HEK293 (cell line): ENCODE measurements around the gene ATG10.

ENCODE experiments used
- CTCF ChIA-PET: fragments of 350-600 bp; formaldehyde crosslinking; extraction: SDS; loops from one replicate; lab custom pipeline; 2021; ENCODE audit warnings: antibody characterized with exemption; lab: Yijun Ruan, JAX
- POLR2A ChIA-PET: fragments of 300-600 bp; formaldehyde crosslinking; extraction: SDS; loops from one replicate; lab custom pipeline; 2020; ENCODE audit warnings: antibody characterized with exemption, inconsistent platforms; lab: Yijun Ruan, JAX
- H3K27ac ChIP-seq: fragments of 200-500 bp; sonication (Bioruptor generic); 2 replicates; pipeline ENCODE4 v1.5.1; 2014; ENCODE audit warnings: low read depth, low read length, control low read depth, inconsistent platforms; ENCODE audit errors: extremely low read depth
- H3K36me3 ChIP-seq, 2 experiments: fragments of 200-500 bp in 1 of 2; sonication (Bioruptor generic) in 1 of 2; 1 replicate in 1 of 2; 2 replicates in 1 of 2; pipeline ENCODE4 v1.5.1; 2014 to 2017; ENCODE audit warnings: inconsistent platforms in 2 of 2, low read length in 2 of 2; ENCODE audit not compliant: control insufficient read depth in 2 of 2, insufficient read depth in 1 of 2
- H3K4me1 ChIP-seq: fragments of 200-500 bp; sonication (Bioruptor generic); 2 replicates; pipeline ENCODE4 v1.5.1; 2014; ENCODE audit warnings: mild to moderate bottlenecking, low read length, inconsistent platforms; ENCODE audit not compliant: control insufficient read depth, insufficient read depth
- H3K4me3 ChIP-seq: 2 replicates; pipeline ENCODE4 v1.5.1; 2011; ENCODE audit warnings: low read depth, mild to moderate bottlenecking, control low read depth, low read length, moderate library complexity
- H3K9me3 ChIP-seq: fragments of 200-500 bp; sonication (Bioruptor generic); 2 replicates; pipeline ENCODE4 v1.5.1; 2014; ENCODE audit warnings: low read depth, low read length, inconsistent platforms; ENCODE audit not compliant: control insufficient read depth, insufficient read depth
- PRDM2 ChIP-seq: fragments of 450-650 bp; formaldehyde crosslinking; IDR thresholded peaks from 2 replicates; pipeline ENCODE4 v1.5.1; 2016; ENCODE audit warnings: missing biosample characterization, missing genetic modification characterization, borderline replicate concordance
- PRDM6 ChIP-seq: fragments of 450-650 bp; formaldehyde crosslinking; IDR thresholded peaks from 2 replicates; pipeline ENCODE4 v1.5.1; 2017; ENCODE audit warnings: missing biosample characterization, missing genetic modification characterization
- REPIN1 ChIP-seq: fragments of 450-650 bp; formaldehyde crosslinking; IDR thresholded peaks from 2 replicates; pipeline ENCODE4 v1.5.1; 2017; ENCODE audit warnings: missing biosample characterization, missing genetic modification characterization, low read depth
- ZFP3 ChIP-seq: fragments of 450-650 bp; formaldehyde crosslinking; IDR thresholded peaks from 2 replicates; pipeline ENCODE4 v1.5.1; 2016; ENCODE audit warnings: low read depth, missing biosample characterization, missing genetic modification characterization
- ZFP41 ChIP-seq: fragments of 450-650 bp; formaldehyde crosslinking; IDR thresholded peaks from 2 replicates; pipeline ENCODE4 v1.5.1; 2016; ENCODE audit warnings: missing biosample characterization, missing genetic modification characterization, borderline replicate concordance
- ZNF114 ChIP-seq: fragments of 450-650 bp; formaldehyde crosslinking; IDR thresholded peaks from 2 replicates; pipeline ENCODE4 v1.5.0; 2017; ENCODE audit warnings: missing biosample characterization, missing genetic modification characterization
- ZNF2 ChIP-seq: fragments of 450-650 bp; formaldehyde crosslinking; IDR thresholded peaks from 2 replicates; pipeline ENCODE4 v1.5.1; 2016; ENCODE audit warnings: missing biosample characterization, missing genetic modification characterization
- ZNF302 ChIP-seq: fragments of 450-650 bp; formaldehyde crosslinking; IDR thresholded peaks from 2 replicates; pipeline ENCODE4 v1.5.1; 2016; ENCODE audit warnings: missing biosample characterization, missing genetic modification characterization, low read depth
- ZNF426 ChIP-seq: fragments of 450-650 bp; formaldehyde crosslinking; IDR thresholded peaks from 2 replicates; pipeline ENCODE4 v1.5.1; 2017; ENCODE audit warnings: missing biosample characterization, missing genetic modification characterization, mild to moderate bottlenecking, inconsistent platforms, moderate library complexity
- ZNF560 ChIP-seq: fragments of 450-650 bp; formaldehyde crosslinking; IDR thresholded peaks from 2 replicates; pipeline ENCODE4 v1.5.1; 2017; ENCODE audit warnings: missing biosample characterization, missing genetic modification characterization, borderline replicate concordance
- ZNF580 ChIP-seq: fragments of 450-650 bp; formaldehyde crosslinking; IDR thresholded peaks from 2 replicates; pipeline ENCODE4 v1.5.1; 2016; ENCODE audit warnings: missing biosample characterization, missing genetic modification characterization
- ZNF645 ChIP-seq: fragments of 450-650 bp; formaldehyde crosslinking; IDR thresholded peaks from 2 replicates; pipeline ENCODE4; 2016; ENCODE audit warnings: missing biosample characterization, missing genetic modification characterization
- ZNF707 ChIP-seq: fragments of 450-650 bp; formaldehyde crosslinking; IDR thresholded peaks from 2 replicates; pipeline ENCODE4 v1.5.1; 2016; ENCODE audit warnings: missing biosample characterization, missing genetic modification characterization
- ZNF768 ChIP-seq: fragments of 450-650 bp; formaldehyde crosslinking; IDR thresholded peaks from 2 replicates; pipeline ENCODE4 v1.5.1; 2018; ENCODE audit warnings: missing biosample characterization, mild to moderate bottlenecking, missing genetic modification characterization
- ZSCAN30 ChIP-seq: fragments of 450-650 bp; IDR thresholded peaks from 2 replicates; pipeline ENCODE4 v1.5.1; 2018; ENCODE audit warnings: missing biosample characterization, mild to moderate bottlenecking, missing genetic modification characterization, moderate library complexity

The ATG10 gene

GRCh38 chr5:81989204-81989603, 17.4 kb downstream of the ATG10 start:
- H3K27ac ChIP-seq = no peak overlapping the region

More at GRCh38 chr5:81989204-81989603, 17.4 kb downstream of the ATG10 start:
- TF ChIP-seq ZSCAN30 (tag by site-specific recombination) = no peak
- TF ChIP-seq ZNF426 (tag by site-specific recombination) = no peak
- TF ChIP-seq ZNF302 (tag by site-specific recombination) = no peak
- TF ChIP-seq REPIN1 (tag by site-specific recombination) = no peak
- TF ChIP-seq ZNF707 (tag by site-specific recombination) = no peak
- TF ChIP-seq ZNF645 (tag by site-specific recombination) = no peak
- no peak for TF ChIP-seq ZNF560 (tag by site-specific recombination)
- no peak for TF ChIP-seq ZNF114 (tag by site-specific recombination)
- no peak for TF ChIP-seq PRDM2 (tag by site-specific recombination)
- TF ChIP-seq ZNF2 (tag by site-specific recombination) = no peak
- TF ChIP-seq ZNF580 (tag by site-specific recombination) = no peak
- no peak for TF ChIP-seq ZFP3 (tag by site-specific recombination)
- TF ChIP-seq ZFP41 (tag by site-specific recombination) = no peak
- no peak for TF ChIP-seq PRDM6 (tag by site-specific recombination)
- no peak for TF ChIP-seq ZNF768 (tag by site-specific recombination)
- TF ChIP-seq, all 188 proteins: peak for 0
- CTCF ChIA-PET = no interaction called here
- Histone ChIP-seq H3K9me3 (no peaks in the 10 kb centered on the region), H3K4me3 (no peak overlapping the region), H3K36me3 (no peaks in the 10 kb centered on the region; a peak in 1 of 3 replicates), H3K4me1 (no peaks in the 10 kb centered on the region)
- POLR2A ChIA-PET = no interaction called here
